Stomach smooth muscle (tissue), 2 donors: Measurements from ENCODE around the gene PSMC5.
A peak's percentile ranks its signal among the peaks of the same experiment; 100 is the strongest.
"Not testable (repeated sequence)": the region's sequence is repeated elsewhere in the genome, so short reads cannot be mapped to it uniquely, and the experiment has no call there.

ENCODE experiments used
- H3K27ac ChIP-seq: one replicate; pipeline ENCODE4 v1.7.0; 2013; ENCODE audit warnings: mild to moderate bottlenecking, low read length, inconsistent platforms
- H3K27me3 ChIP-seq, 2 donors: one replicate each; pipeline ENCODE4 v1.7.0; 2013; ENCODE audit warnings: low read length in 2 of 2; ENCODE audit not compliant: insufficient read depth in 2 of 2, control insufficient read depth in 1 of 2
- H3K36me3 ChIP-seq, 2 donors: one replicate each; pipeline ENCODE4 v1.7.0; 2013; ENCODE audit warnings: low read length in 2 of 2; ENCODE audit not compliant: control insufficient read depth in 2 of 2, insufficient read depth in 2 of 2
- H3K4me1 ChIP-seq: one replicate; pipeline ENCODE4 v1.7.0; 2013; ENCODE audit warnings: low read length; ENCODE audit not compliant: control insufficient read depth, insufficient read depth
- H3K4me3 ChIP-seq, 2 donors: one replicate each; pipeline ENCODE4 v1.7.0; 2013; ENCODE audit warnings: low read length in 2 of 2
- H3K9ac ChIP-seq, 2 donors: one replicate each; pipeline ENCODE4 v1.7.0; 2013; ENCODE audit warnings: low read length in 2 of 2, mild to moderate bottlenecking in 1 of 2
- H3K9me3 ChIP-seq, 2 donors: one replicate each; pipeline ENCODE4 v1.7.0; 2013; ENCODE audit warnings: low read length in 2 of 2; ENCODE audit not compliant: control insufficient read depth in 2 of 2
- donor health status: healthy.
- donor health status: Pancreatic carcinoma.

PSMC5 gene

GRCh38 chr17:63848834-63849689 lies 21.8 kb downstream of the PSMC5 start:
- Histone ChIP-seq H3K36me3 (no peaks in the 10 kb centered on the region), H3K9me3 (no peaks in the 10 kb centered on the region), H3K27me3 (no peaks in the 10 kb centered on the region), H3K4me1 (peaks cover 12% of the 10 kb centered on the region), H3K4me3 (peak overlapping the region; percentile 45 to 68), H3K9ac (peak overlapping the region; percentile 49 to 73), H3K27ac (peak overlapping the region; percentile 24)

DNA sequence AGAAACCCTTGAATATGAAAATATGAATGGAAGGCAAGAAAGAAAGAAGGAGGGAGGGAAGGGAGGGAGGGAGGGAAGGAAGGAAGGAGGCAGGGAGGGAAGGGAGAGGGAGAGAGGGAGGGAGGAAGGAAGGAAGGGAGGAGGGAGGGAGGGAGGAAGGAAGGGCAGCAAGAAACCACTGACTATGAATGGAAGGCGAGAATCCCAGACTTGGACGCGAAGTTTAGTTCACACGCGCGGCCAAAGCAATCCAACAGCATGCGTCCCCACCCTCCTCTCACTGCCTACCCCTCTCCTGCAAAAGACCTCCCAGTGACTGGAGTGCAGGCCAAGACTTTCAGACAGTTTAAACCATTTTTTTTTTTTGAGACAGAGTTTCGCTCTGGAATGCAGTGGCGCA lies 23.2 kb downstream of the PSMC5 start:
- Histone ChIP-seq H3K9ac (no peak overlapping the region), H3K27me3 (no peaks in the 10 kb centered on the region), H3K36me3 (no peaks in the 10 kb centered on the region), H3K9me3 (no peaks in the 10 kb centered on the region), H3K4me3 (no peak overlapping the region), H3K27ac (no peak overlapping the region), H3K4me1 (peaks cover 12% of the 10 kb centered on the region)

- peaks cover 10% of the 10 kb centered on the region for H3K4me1 ChIP-seq
- no peaks in the 10 kb centered on the region for H3K36me3 ChIP-seq
- no peak overlapping the region for H3K4me3 ChIP-seq
- H3K9ac ChIP-seq, result no peak overlapping the region
- no peak overlapping the region for H3K27ac ChIP-seq
- H3K9me3 ChIP-seq, result no peaks in the 10 kb centered on the region
- H3K27me3 ChIP-seq, result no peaks in the 10 kb centered on the region
These were observed 26.0 kb downstream of the PSMC5 start for GRCh38 chr17:63853260-63853659.

- no peaks in the 10 kb centered on the region for H3K36me3 ChIP-seq
- H3K4me1 ChIP-seq, result no peaks in the 10 kb centered on the region
- H3K9ac ChIP-seq, result no peak overlapping the region
- H3K27me3 ChIP-seq, result peaks cover 0 to 3% of the 10 kb centered on the region in 2 donors
- H3K27ac ChIP-seq, result no peak overlapping the region
- H3K9me3 ChIP-seq, result no peaks in the 10 kb centered on the region
- H3K4me3 ChIP-seq, result no peak overlapping the region
These were observed 27.5 kb downstream of the PSMC5 start for GRCh38 chr17:63854709-63855108.

- H3K4me3 ChIP-seq, result no peak overlapping the region
- no peak overlapping the region for H3K9ac ChIP-seq
- no peak overlapping the region for H3K27ac ChIP-seq
- H3K9me3 ChIP-seq, result no peaks in the 10 kb centered on the region
- no peaks in the 10 kb centered on the region for H3K36me3 ChIP-seq
- H3K27me3 ChIP-seq, result peaks cover 0 to 4% of the 10 kb centered on the region in 2 donors
- no peaks in the 10 kb centered on the region for H3K4me1 ChIP-seq
These were observed 28.0 kb downstream of the PSMC5 start for GRCh38 chr17:63855185-63855584.

DNA sequence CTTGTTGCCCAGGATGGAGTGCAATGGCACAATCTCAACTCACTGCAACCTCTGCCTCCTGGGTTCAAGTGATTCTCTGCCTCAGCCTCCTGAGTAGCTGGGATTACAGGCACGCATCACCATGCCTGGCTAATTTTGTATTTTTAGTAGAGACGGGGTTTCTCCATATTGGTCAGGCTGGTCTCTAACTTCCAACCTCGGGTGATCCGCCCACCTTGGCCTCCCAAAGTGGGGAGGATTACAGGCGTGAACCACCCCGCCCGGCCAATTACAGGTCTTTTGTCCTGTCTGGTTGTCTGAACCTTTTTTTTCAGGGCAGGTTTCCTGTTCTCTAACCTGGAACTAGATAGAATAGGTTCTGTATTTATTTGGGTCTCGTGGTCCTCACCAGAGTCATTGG lies 29.2 kb downstream of the PSMC5 start:
- H3K4me1 ChIP-seq, H3K9ac ChIP-seq, H3K36me3 ChIP-seq, H3K27ac ChIP-seq, H3K27me3 ChIP-seq, H3K9me3 ChIP-seq, H3K4me3 ChIP-seq: not testable (repeated sequence)

- Histone ChIP-seq H3K9ac (no peak overlapping the region), H3K4me3 (no peak overlapping the region), H3K9me3 (no peaks in the 10 kb centered on the region), H3K27ac (no peak overlapping the region), H3K27me3 (peaks cover 0 to 4% of the 10 kb centered on the region in 2 donors), H3K4me1 (no peaks in the 10 kb centered on the region), H3K36me3 (no peaks in the 10 kb centered on the region)
These were observed 32.0 kb downstream of the PSMC5 start for GRCh38 chr17:63859257-63859656.

GRCh38 chr17:63866625-63867024 lies 39.4 kb downstream of the PSMC5 start:
- H3K36me3 ChIP-seq, H3K27ac ChIP-seq, H3K27me3 ChIP-seq, H3K4me3 ChIP-seq, H3K9me3 ChIP-seq, H3K9ac ChIP-seq, H3K4me1 ChIP-seq: not testable (repeated sequence)

DNA sequence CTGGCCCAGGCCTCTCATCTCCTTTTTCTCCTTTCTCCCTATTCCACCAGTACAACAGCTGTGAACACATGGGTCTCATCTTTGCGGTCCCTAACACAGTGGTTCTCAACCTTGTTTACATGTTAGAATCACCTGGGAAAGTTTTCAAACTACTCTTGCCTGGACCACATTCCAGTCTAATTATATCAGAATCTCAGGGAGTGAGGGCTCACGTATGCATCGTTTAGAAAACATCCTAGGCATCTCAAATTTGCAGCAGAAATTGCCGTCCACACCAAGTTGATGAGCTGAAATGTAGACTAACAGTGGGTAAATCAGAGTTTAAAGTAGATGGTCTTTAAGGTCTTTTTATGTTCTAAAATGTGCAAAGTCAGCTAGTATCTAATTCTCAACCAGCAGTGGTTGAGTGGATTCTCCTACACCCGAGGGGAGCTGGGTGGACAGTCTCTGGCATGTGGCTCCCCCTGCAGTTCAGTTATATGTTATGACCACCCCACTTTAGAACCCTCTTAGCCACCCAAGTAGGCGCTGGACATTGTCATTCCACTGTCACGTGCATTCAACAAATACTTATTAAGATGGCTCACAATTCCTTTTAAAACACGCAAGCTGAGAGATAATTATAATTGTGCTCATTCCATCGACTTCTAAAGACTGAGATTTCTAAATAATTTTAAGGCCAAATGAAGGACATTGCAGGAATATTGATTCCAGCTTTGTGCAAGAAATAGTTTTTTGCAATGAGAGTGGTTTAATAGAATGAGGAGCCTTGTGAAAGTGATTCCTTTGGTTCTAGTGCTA lies 42.5 kb downstream of the PSMC5 start:
- not testable (repeated sequence) for H3K9ac ChIP-seq, H3K36me3 ChIP-seq, H3K4me1 ChIP-seq, H3K4me3 ChIP-seq, H3K9me3 ChIP-seq, H3K27me3 ChIP-seq, H3K27ac ChIP-seq

- not testable (repeated sequence) for H3K36me3 ChIP-seq, H3K9ac ChIP-seq, H3K4me1 ChIP-seq, H3K27me3 ChIP-seq, H3K9me3 ChIP-seq, H3K4me3 ChIP-seq, H3K27ac ChIP-seq
These were observed 43.0 kb downstream of the PSMC5 start for GRCh38 chr17:63870292-63870665.
